PC-9 (cell line): Measurements from ENCODE around the gene CD2AP. TPM values are rescaled to one million over a fixed set of nuclear protein-coding genes. Genes with fewer than 3 reads are reported as not detected.

Experiments used
- BruUV-seq: library from RNA; stranded (reverse); fragments of 400-500 nt; replicated peaks from 2 replicates; lab custom pipeline; 2021; lab: Mats Ljungman, UMichigan
- CTCF ChIA-PET: fragments of 300-600 bp; sonication (Branson Sonifier 250); formaldehyde crosslinking; loops from one replicate; lab custom pipeline; 2022; ENCODE audit warnings: antibody characterized with exemption; lab: Charles Lee
- POLR2A ChIA-PET: fragments of 300-600 bp; sonication (Branson Sonifier 250); formaldehyde crosslinking; loops from one replicate; lab custom pipeline; 2022; ENCODE audit warnings: antibody characterized with exemption; ENCODE audit not compliant: unreplicated experiment; lab: Charles Lee
- DNase-seq, 2 experiments: peaks; one replicate each; pipeline versions ENCODE4 v3.0.0 to v3.0.0-alpha.2; 2015 to 2022; ENCODE audit warnings: mixed read lengths in 1 of 2
- H2AFZ ChIP-seq: fragments of 200-600 bp; sonication (generic); 2 replicates; pipeline ENCODE4 v1.8.1; 2017; ENCODE audit warnings: antibody characterized with exemption
- H3F3A ChIP-seq: fragments of 200-600 bp; sonication (generic); 2 replicates; pipeline ENCODE4 v1.8.1; 2017; ENCODE audit warnings: antibody characterized with exemption, mild to moderate bottlenecking, low read depth; ENCODE audit not compliant: insufficient read depth
- H3K27ac ChIP-seq: fragments of 200-600 bp; sonication (generic); 2 replicates; pipeline ENCODE4 v1.6.1; 2016; ENCODE audit warnings: mixed run types
- H3K27me3 ChIP-seq: fragments of 200-600 bp; sonication (generic); 2 replicates; pipeline ENCODE4 v1.6.1; 2016; ENCODE audit warnings: low read depth, mixed run types; ENCODE audit not compliant: insufficient read depth
- H3K36me3 ChIP-seq: fragments of 200-600 bp; sonication (generic); 2 replicates; pipeline ENCODE4 v1.6.1; 2016; ENCODE audit warnings: low read depth, mixed run types
- H3K4me1 ChIP-seq: fragments of 200-600 bp; sonication (generic); replicated peaks from 2 replicates; pipeline ENCODE4 v1.6.1; 2016; ENCODE audit warnings: mixed run types; ENCODE audit not compliant: insufficient read depth
- H3K4me2 ChIP-seq: fragments of 200-600 bp; sonication (generic); 2 replicates; pipeline ENCODE4 v1.6.1; 2017; ENCODE audit warnings: mixed run types
- H3K4me3 ChIP-seq: fragments of 200-600 bp; sonication (generic); 2 replicates; pipeline ENCODE4 v1.6.1; 2016; ENCODE audit warnings: mixed run types
- H3K79me2 ChIP-seq: fragments of 200-600 bp; sonication (generic); 2 replicates; pipeline ENCODE4 v1.6.1; 2017; ENCODE audit warnings: low read depth, mixed run types
- H3K9me2 ChIP-seq: fragments of 200-600 bp; sonication (generic); 2 replicates; pipeline ENCODE4 v1.8.1; 2017; ENCODE audit warnings: mild to moderate bottlenecking; ENCODE audit not compliant: insufficient read depth
- H3K9me3 ChIP-seq: fragments of 200-600 bp; sonication (generic); 2 replicates; pipeline ENCODE4 v1.8.1; 2016; ENCODE audit warnings: low read depth; ENCODE audit not compliant: insufficient read depth
- H4K20me1 ChIP-seq: fragments of 200-600 bp; sonication (generic); 2 replicates; pipeline ENCODE4 v1.8.1; 2017; ENCODE audit not compliant: insufficient read depth
- CTCF ChIP-seq: fragments of 200-600 bp; sonication (generic); conservative IDR thresholded peaks from 2 replicates; pipeline ENCODE4 v1.6.1; 2017; ENCODE audit warnings: mixed run types, antibody characterized with exemption, mild to moderate bottlenecking, moderate library complexity
- EZH2 ChIP-seq: fragments of 200-600 bp; sonication (generic); IDR thresholded peaks from 2 replicates; pipeline ENCODE4 v1.8.0; 2017; ENCODE audit warnings: antibody characterized with exemption, low read depth
- intact Hi-C: fragments of 100-400 bp; cut with micrococcal nuclease; formaldehyde crosslinking; loops from one replicate; pipeline ENCODE4 v1.10.0; 2022; ENCODE audit not compliant: unreplicated experiment
- total RNA-seq: library from RNA; stranded (reverse); gene quantifications from 2 replicates; pipeline ENCODE4 v1.2.3, GENCODE V29; 2021

The CD2AP gene
- total RNA-seq, 1 experiment from 2014 or later: 55.5 TPM

DNA sequence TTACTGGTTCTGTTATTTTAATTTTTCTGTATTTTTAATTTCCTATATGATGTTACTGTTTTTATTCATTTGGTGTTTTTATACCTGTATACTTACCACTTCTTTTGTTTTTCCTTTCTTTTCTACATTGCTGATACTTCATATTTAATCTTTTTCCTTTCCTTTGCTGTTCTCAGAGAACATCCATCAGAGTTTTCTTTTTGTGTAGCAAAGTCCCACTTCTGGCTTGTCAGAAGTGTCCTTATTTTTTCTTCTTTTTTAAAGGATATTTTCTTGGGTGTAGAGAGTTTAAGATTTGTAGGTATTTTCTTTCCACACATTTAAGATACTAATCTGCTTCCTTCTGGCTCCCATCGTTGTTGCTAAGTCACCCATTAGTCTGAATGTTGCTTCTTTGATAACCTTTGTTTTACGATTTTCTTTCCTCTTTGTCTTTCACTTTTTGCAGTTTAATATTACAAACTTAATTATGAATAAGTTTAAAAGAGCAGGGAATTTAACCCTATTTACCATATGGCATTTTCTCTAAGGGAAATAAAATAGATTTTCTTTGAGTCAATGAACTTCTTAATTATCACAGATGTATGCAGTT lies 18.5 kb downstream of the CD2AP start:
- CTCF ChIA-PET: no interaction called here
- intact Hi-C loops: no loop called here

DNA sequence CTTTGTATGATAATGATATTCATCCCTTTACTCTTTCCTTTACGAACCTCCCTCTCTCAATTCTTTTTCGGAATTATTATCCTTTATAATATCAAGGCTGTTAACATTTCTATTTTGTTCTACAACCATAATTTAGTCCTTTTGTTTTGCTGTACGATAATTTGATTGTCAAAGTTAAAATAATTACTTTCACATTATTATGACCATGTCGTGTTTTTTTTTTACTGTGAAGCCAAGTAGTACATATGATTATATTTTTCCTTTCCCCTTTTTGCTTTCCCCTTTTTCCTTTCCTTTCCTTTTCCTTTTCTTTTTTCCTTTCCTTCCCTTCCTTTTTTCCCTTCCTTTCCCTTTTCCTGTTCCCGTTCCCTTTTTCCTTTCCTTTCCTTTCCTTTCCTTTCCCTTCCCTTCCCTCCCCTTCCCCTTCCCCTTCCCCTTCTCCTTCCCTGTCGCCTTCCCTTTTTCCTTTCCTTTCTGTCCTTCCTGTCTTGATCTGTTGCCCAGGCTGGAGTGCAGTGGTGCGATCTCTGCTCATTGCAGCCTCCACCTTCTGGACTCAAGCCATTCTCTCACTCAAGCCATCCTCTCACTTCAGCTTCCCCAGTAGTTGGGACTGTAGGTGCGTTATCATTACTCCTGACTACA lies 19.5 kb downstream of the CD2AP start:
- H3K79me2 ChIP-seq: peaks cover 100% of the 10 kb centered on the region
- H3K4me3 ChIP-seq: no peak overlapping the region
- DNase-seq: no peak
- peaks cover 3% of the 10 kb centered on the region; the same call in 1 of the 2 replicates for H3K36me3 ChIP-seq
- H3K4me2 ChIP-seq: no peak overlapping the region
- H4K20me1 ChIP-seq: peaks cover 32% of the 10 kb centered on the region
- no peaks in the 10 kb centered on the region; the same call in 1 of the 2 replicates for H3F3A ChIP-seq
- H2AFZ ChIP-seq: no peak overlapping the region
- POLR2A ChIA-PET: no interaction called here
- no peaks in the 10 kb centered on the region for H3K9me3 ChIP-seq
- H3K27ac ChIP-seq: no peak overlapping the region
- no peaks in the 10 kb centered on the region for H3K4me1 ChIP-seq
- no peak for TF ChIP-seq EZH2
- no peak for TF ChIP-seq CTCF
- no peaks in the 10 kb centered on the region for H3K27me3 ChIP-seq
- CTCF ChIA-PET: no interaction called here
- BruUV-seq: no TSS peak
- H3K9me2 ChIP-seq: no peaks in the 10 kb centered on the region
- intact Hi-C loops: no loop called here

More for the DNA sequence above, 18.5 kb downstream of the CD2AP start:
- no TSS peak for BruUV-seq
- H3K4me1 ChIP-seq: no peaks in the 10 kb centered on the region
- no peak for DNase-seq
- H3K4me2 ChIP-seq: no peak overlapping the region
- TF ChIP-seq EZH2: no peak
- TF ChIP-seq CTCF: no peak
- H3K9me2 ChIP-seq: no peaks in the 10 kb centered on the region
- H3K27me3 ChIP-seq: no peaks in the 10 kb centered on the region
- no peaks in the 10 kb centered on the region; the same call in 1 of the 2 replicates for H3F3A ChIP-seq
- peaks cover 36% of the 10 kb centered on the region for H4K20me1 ChIP-seq
- H2AFZ ChIP-seq: no peak overlapping the region
- no peaks in the 10 kb centered on the region for H3K9me3 ChIP-seq
- POLR2A ChIA-PET: interaction anchor here (0.5 kb wide), 1 partner anchor 89 kb away, joined by 6 read pairs; no protein-coding TSS in a partner anchor
- H3K36me3 ChIP-seq: peaks cover 3% of the 10 kb centered on the region; the same call in 1 of the 2 replicates
- H3K79me2 ChIP-seq: peaks cover 100% of the 10 kb centered on the region
- no peak overlapping the region for H3K4me3 ChIP-seq
- no peak overlapping the region for H3K27ac ChIP-seq

GRCh38 chr6:47502920-47503319 lies 25.3 kb downstream of the CD2AP start:
- peaks cover 76% of the 10 kb centered on the region for H3K79me2 ChIP-seq
- no peaks in the 10 kb centered on the region for H3K27me3 ChIP-seq
- intact Hi-C loops: no loop called here
- H3K27ac ChIP-seq: no peak overlapping the region
- H2AFZ ChIP-seq: no peak overlapping the region
- TF ChIP-seq EZH2 (no peak), CTCF (no peak)
- 0 out of 2 replicates have a peak, but pooled peaks cover 6% of the 10 kb centered on the region for H3F3A ChIP-seq
- no peaks in the 10 kb centered on the region for H3K9me2 ChIP-seq
- H3K4me3 ChIP-seq: no peak overlapping the region
- H3K4me1 ChIP-seq: no peaks in the 10 kb centered on the region
- ChIA-PET CTCF (no interaction called here), POLR2A (no interaction called here)
- BruUV-seq: no TSS peak
- H3K4me2 ChIP-seq: no peak overlapping the region
- peaks cover 20% of the 10 kb centered on the region for H3K36me3 ChIP-seq
- H4K20me1 ChIP-seq: peaks cover 20% of the 10 kb centered on the region
- no peak for DNase-seq
- H3K9me3 ChIP-seq: peaks cover 6% of the 10 kb centered on the region; the same call in 1 of the 2 replicates
